ENCODE data around the gene SERPINA3. TPM values are rescaled to one million over a fixed set of nuclear protein-coding genes. Genes with fewer than 3 reads are reported as not detected.

The SERPINA3 gene
- total and polyA plus RNA-seq, 10 of the 15 experiments (the other 5 are each of a cell fraction or from before 2014, with no cell fraction given), result 2.2 TPM; not detected in 9

DNA sequence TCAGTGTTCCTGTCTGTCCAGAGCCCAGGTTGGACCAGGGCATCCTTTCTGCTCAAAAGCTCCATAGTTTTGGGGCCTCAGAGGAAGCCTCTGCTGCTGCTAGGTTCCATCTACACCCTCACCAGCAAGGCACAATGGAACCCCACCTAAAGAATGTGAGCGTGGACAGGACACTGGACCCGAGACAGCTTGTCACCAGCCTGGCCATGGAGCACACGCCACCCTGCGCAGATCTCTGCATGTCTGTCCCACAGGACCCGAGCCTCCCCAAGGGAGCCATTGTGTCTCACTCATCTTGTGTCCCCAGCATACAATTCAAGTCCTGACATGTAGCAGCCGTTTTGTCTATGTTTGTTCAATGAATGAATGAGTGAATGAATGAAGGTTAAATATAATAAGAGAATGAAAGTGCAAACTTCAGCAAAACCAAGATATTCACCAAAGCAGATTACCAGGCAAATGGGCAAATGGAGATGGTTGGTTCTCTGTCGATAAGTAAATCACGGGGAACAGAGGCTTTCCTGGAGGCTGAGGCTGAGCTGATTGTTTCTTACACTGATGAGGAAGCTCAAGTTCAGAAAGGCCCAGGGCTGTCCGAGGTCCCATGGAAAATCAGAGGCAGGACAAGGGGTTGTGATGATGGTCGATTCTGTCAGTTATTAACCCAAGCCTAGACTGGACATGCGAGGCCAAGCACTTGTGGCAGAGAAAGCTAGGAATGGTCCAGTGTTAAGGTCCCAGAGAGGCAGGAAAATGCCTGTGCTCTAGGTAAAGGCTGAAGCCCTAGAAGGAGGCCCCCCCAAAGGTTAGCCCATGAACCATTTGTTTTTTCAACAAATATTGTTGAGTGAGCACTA is 27.0 kb downstream of the SERPINA3 start:
- no peak for DNase-seq (ENCODE audit: low read depth, low spot score)
- intact Hi-C loops (cut with micrococcal nuclease; ENCODE audit: unreplicated experiment) (no loop called here), in situ Hi-C loops (cut with MboI) (no loop called here)
- H2AFZ ChIP-seq (ENCODE audit: control insufficient read depth, low read depth, low read length), result no peak overlapping the region
- H3K27ac ChIP-seq (ENCODE audit: control insufficient read depth, insufficient read depth), result no peak overlapping the region
- no peak overlapping the region for H3K9ac ChIP-seq (ENCODE audit: control insufficient read depth, insufficient read depth, low read length)
- no peak for ATAC-seq
- 38% methylated on average over 11 of the region's 11 CpGs for WGBS (ENCODE audit: insufficient coverage, insufficient replicate concordance, low lambda C conversion rate, missing lambda C conversion rate)
- CTCF ChIA-PET, result no interaction called here
- RAD21 ChIA-PET (ENCODE audit: unreplicated experiment), result no interaction called here
- no peaks in the 10 kb centered on the region for H3K79me2 ChIP-seq (ENCODE audit: control insufficient read depth, insufficient read depth, low read length)
- TF ChIP-seq BCL11A (IDR thresholded peaks at IDR 0.05; ENCODE audit: low read depth, low read length) (no peak), SMAD1 (IDR thresholded peaks at IDR 0.05; ENCODE audit: low read depth, partially characterized antibody) (no peak), CHD1 (IDR thresholded peaks at IDR 0.05; ENCODE audit: low read depth, low read length) (no peak), FOS (IDR thresholded peaks at IDR 0.05; ENCODE audit: borderline replicate concordance, extremely low read depth, insufficient read length) (no peak), IRF5 (IDR thresholded peaks at IDR 0.05; ENCODE audit: borderline replicate concordance) (no peak)
- TF ChIP-seq, protein P1, sequence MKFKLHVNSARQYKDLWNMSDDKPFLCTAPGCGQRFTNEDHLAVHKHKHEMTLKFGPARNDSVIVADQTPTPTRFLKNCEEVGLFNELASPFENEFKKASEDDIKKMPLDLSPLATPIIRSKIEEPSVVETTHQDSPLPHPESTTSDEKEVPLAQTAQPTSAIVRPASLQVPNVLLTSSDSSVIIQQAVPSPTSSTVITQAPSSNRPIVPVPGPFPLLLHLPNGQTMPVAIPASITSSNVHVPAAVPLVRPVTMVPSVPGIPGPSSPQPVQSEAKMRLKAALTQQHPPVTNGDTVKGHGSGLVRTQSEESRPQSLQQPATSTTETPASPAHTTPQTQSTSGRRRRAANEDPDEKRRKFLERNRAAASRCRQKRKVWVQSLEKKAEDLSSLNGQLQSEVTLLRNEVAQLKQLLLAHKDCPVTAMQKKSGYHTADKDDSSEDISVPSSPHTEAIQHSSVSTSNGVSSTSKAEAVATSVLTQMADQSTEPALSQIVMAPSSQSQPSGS (IDR thresholded peaks at IDR 0.05; ENCODE audit: low read length), result no peak
- TF ChIP-seq, protein P2, sequence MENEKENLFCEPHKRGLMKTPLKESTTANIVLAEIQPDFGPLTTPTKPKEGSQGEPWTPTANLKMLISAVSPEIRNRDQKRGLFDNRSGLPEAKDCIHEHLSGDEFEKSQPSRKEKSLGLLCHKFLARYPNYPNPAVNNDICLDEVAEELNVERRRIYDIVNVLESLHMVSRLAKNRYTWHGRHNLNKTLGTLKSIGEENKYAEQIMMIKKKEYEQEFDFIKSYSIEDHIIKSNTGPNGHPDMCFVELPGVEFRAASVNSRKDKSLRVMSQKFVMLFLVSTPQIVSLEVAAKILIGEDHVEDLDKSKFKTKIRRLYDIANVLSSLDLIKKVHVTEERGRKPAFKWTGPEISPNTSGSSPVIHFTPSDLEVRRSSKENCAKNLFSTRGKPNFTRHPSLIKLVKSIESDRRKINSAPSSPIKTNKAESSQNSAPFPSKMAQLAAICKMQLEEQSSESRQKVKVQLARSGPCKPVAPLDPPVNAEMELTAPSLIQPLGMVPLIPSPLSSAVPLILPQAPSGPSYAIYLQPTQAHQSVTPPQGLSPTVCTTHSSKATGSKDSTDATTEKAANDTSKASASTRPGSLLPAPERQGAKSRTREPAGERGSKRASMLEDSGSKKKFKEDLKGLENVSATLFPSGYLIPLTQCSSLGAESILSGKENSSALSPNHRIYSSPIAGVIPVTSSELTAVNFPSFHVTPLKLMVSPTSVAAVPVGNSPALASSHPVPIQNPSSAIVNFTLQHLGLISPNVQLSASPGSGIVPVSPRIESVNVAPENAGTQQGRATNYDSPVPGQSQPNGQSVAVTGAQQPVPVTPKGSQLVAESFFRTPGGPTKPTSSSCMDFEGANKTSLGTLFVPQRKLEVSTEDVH (IDR thresholded peaks at IDR 0.05; ENCODE audit: low read depth, partially characterized antibody), result no peak
- no peaks in the 10 kb centered on the region for H4K20me1 ChIP-seq (ENCODE audit: control insufficient read depth, insufficient read depth)
- FAIRE-seq, result no peak
- no peaks in the 10 kb centered on the region for H3K4me1 ChIP-seq (ENCODE audit: control insufficient read depth, insufficient read depth, low read length)
- H3K4me2 ChIP-seq (ENCODE audit: control insufficient read depth, insufficient read depth), result no peak overlapping the region
- SMC1A ChIA-PET (ENCODE audit: uncharacterized antibody, unreplicated experiment), result no interaction called here
- BruUV-seq (replicated peaks), result no TSS peak
- POLR2A ChIA-PET, result no interaction called here
- no peaks in the 10 kb centered on the region for H3K27me3 ChIP-seq (replicated peaks in 1 of 2; ENCODE audit: control insufficient read depth in 2 of 2, insufficient read depth in 2 of 2, low read length in 1 of 2)
- H3K9me3 ChIP-seq (replicated peaks; ENCODE audit: control insufficient read depth, insufficient read depth, low read length), result no peaks in the 10 kb centered on the region
- no peaks in the 10 kb centered on the region for H3K36me3 ChIP-seq (ENCODE audit: control insufficient read depth in 2 of 2, insufficient read depth in 2 of 2, low read length in 1 of 2)
- H3K4me3 ChIP-seq, result no peak overlapping the region

All from GM12878 (cell line).